ENCODE results near the gene CSNK1E. TPM values are rescaled to one million over a fixed set of nuclear protein-coding genes. Genes with fewer than 3 reads are reported as not detected.

Gene CSNK1E
- total RNA-seq, 4 donors from 2014 or later, result 112 to 246 (median 160) TPM

DNA sequence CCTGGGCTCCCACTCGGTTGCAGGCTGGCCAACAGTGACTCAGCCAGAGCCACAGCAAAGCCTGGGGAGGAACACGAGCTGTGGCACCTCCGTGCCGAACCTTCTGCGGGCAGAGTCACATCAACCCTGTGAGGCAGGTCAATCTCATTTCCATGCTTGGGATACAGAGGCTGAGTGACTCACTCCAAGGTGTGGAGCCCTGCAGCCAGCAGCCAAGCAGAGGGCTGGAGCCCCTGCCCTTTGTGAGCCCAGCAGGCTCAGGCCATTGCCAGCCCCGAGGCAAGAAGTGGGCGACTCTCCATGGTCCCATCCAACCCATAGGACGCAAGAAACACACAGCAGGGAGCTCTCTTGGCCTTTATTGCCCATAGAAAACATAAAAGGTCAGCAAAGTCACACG lies 21.4 kb downstream of the CSNK1E start:
- DNase-seq (ENCODE audit: low spot score in 2 of 2), result no peak
- Histone ChIP-seq H3K9me3 (no peaks in the 10 kb centered on the region), H3K36me3 (peaks cover 95% of the 10 kb centered on the region), H3K4me3 (no peak overlapping the region), H3K4me1 (peaks cover 26% of the 10 kb centered on the region), H3K27me3 (no peaks in the 10 kb centered on the region), H3K27ac (no peak overlapping the region)
- no peak for TF ChIP-seq EP300 (IDR thresholded peaks at IDR 0.05)
- TF ChIP-seq, protein P1, sequence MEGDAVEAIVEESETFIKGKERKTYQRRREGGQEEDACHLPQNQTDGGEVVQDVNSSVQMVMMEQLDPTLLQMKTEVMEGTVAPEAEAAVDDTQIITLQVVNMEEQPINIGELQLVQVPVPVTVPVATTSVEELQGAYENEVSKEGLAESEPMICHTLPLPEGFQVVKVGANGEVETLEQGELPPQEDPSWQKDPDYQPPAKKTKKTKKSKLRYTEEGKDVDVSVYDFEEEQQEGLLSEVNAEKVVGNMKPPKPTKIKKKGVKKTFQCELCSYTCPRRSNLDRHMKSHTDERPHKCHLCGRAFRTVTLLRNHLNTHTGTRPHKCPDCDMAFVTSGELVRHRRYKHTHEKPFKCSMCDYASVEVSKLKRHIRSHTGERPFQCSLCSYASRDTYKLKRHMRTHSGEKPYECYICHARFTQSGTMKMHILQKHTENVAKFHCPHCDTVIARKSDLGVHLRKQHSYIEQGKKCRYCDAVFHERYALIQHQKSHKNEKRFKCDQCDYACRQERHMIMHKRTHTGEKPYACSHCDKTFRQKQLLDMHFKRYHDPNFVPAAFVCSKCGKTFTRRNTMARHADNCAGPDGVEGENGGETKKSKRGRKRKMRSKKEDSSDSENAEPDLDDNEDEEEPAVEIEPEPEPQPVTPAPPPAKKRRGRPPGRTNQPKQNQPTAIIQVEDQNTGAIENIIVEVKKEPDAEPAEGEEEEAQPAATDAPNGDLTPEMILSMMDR (IDR thresholded peaks at IDR 0.05), result no peak
- TF ChIP-seq POLR2A (IDR thresholded peaks at IDR 0.05), result no peak
- TF ChIP-seq POLR2AphosphoS5 (IDR thresholded peaks at IDR 0.05), result no peak
- WGBS, result 80% methylated on average over 3 of the region's 9 CpGs

DNA sequence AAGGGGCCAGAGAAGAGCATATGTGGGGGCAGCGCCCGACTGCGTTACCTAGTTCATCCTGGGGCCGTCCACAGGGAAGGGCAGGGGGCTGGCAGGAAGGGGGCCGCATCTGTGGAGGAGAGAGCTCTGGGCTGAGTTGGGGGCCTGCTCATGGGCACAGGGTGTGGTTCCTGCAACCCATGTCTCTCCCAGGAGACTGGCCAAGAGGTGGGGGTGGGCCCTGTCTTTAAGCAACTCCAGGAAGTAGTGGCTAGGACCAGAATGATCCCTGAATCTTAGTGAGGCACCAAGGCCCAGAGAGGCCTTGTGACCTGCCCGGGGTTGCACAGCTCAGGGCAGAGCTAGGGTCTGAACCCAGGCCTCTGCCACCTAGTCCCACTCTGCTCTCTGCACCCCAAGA lies 21.9 kb downstream of the CSNK1E start:
- no peak for DNase-seq (ENCODE audit: low spot score in 2 of 2)
- H3K27me3 ChIP-seq, result no peaks in the 10 kb centered on the region
- H3K4me1 ChIP-seq, result peaks cover 20% of the 10 kb centered on the region
- no peak overlapping the region for H3K4me3 ChIP-seq
- H3K36me3 ChIP-seq, result peaks cover 92% of the 10 kb centered on the region
- TF ChIP-seq EP300 (IDR thresholded peaks at IDR 0.05), result no peak
- no peak for TF ChIP-seq POLR2AphosphoS5 (IDR thresholded peaks at IDR 0.05)
- TF ChIP-seq POLR2A (IDR thresholded peaks at IDR 0.05), result no peak
- TF ChIP-seq, protein P1 (IDR thresholded peaks at IDR 0.05), result no peak
- H3K27ac ChIP-seq, result peak overlapping the region; percentile 9
- 92% methylated on average over 4 of the region's 6 CpGs for WGBS
- H3K9me3 ChIP-seq, result no peaks in the 10 kb centered on the region

DNA sequence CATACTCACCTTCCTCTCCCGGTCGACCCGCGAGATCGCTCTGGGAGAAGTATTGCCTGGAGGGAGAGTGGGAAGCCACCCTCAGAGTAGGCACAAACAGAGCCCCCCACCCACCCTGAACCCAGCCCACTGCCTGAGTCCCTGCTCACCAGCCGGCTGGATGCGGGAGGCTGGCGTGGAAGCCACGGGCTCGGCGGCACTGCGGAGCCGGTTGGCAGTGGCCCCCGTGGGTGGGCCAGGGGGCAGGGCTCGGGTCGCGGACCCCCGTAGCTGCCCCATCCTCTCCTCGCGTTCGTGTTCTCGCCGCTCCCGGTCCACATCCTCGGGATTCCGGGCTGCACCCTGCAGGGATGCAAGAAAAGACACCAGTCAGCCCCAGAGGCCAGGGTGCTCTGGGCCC lies 23.0 kb downstream of the CSNK1E start:
- Histone ChIP-seq H3K9me3 (no peaks in the 10 kb centered on the region), H3K4me3 (no peak overlapping the region), H3K27ac (no peak overlapping the region), H3K4me1 (peaks cover 11% of the 10 kb centered on the region), H3K27me3 (no peaks in the 10 kb centered on the region), H3K36me3 (peaks cover 91% of the 10 kb centered on the region)
- WGBS, result 88% methylated on average over 5 of the region's 26 CpGs
- no peak for TF ChIP-seq POLR2AphosphoS5 (IDR thresholded peaks at IDR 0.05)
- TF ChIP-seq, protein P1 (IDR thresholded peaks at IDR 0.05), result no peak
- no peak for TF ChIP-seq POLR2A (IDR thresholded peaks at IDR 0.05)
- no peak for TF ChIP-seq EP300 (IDR thresholded peaks at IDR 0.05)
- no peak for DNase-seq (ENCODE audit: low spot score in 2 of 2)

DNA sequence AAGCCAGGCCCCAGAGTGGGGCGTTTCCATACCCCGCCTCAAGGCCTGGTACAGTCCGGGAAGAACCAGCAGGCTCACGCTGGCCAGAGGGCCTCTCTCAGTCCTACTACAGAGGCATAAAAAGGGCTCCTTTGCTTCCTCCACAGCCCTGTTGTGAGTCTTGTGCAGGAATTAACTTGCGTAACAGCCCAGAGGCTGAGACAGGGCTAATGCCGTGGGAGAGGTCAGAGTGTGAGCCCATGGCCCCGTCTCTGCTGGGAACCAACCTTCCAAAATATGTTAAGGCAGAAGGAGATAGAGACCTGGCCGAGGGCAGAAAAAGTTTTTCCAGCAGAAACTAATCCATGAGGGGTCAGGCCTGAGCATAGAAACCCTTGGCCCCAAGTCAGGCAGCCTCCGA lies 24.5 kb downstream of the CSNK1E start:
- no peaks in the 10 kb centered on the region for H3K4me1 ChIP-seq

DNA sequence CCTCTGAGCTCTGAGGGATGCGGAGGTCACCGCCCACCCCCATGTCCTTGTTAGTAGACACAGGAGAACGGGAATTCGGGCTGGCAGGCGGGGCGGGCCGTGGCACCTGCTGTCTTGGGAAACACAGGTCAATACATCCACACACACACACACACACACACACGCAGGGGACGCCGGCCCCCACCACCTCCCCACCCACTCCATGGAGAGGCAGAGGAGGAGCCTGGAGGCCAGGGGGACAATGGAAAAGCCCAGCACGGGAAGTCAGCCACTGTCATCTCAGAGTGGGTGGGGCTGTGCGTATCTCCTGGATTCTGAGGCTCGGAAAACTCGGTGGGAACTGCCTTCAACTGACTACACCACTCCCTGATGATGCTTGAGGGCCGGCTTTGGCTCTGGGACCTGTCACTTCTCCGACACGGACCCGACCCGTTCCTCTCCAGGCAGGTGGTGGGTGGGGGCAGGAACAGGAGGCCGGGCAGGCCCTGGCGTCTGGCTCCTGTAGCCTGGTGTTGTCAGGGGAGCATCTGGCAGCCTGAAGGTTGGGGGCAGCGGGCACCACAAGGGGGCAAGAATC lies 25.9 kb downstream of the CSNK1E start:
- Histone ChIP-seq H3K36me3 (peaks cover 67% of the 10 kb centered on the region), H3K4me3 (no peak overlapping the region), H3K27ac (no peak overlapping the region), H3K4me1 (peaks cover 6% of the 10 kb centered on the region), H3K27me3 (no peaks in the 10 kb centered on the region), H3K9me3 (no peaks in the 10 kb centered on the region)
- no peak for DNase-seq (ENCODE audit: low spot score in 2 of 2)
- TF ChIP-seq POLR2AphosphoS5 (IDR thresholded peaks at IDR 0.05) (no peak), EP300 (IDR thresholded peaks at IDR 0.05) (no peak), POLR2A (IDR thresholded peaks at IDR 0.05) (no peak)
- TF ChIP-seq, protein P1 (IDR thresholded peaks at IDR 0.05), result no peak
- WGBS, result 73% methylated on average over 7 of the region's 22 CpGs

More for the DNA sequence above, 24.5 kb downstream of the CSNK1E start:
- no peak for DNase-seq (ENCODE audit: low spot score in 2 of 2)
- Histone ChIP-seq H3K9me3 (no peaks in the 10 kb centered on the region), H3K36me3 (peaks cover 81% of the 10 kb centered on the region), H3K27ac (peak overlapping the region; percentile 23), H3K4me3 (no peak overlapping the region), H3K27me3 (no peaks in the 10 kb centered on the region)
- TF ChIP-seq POLR2A (IDR thresholded peaks at IDR 0.05) (no peak), POLR2AphosphoS5 (IDR thresholded peaks at IDR 0.05) (no peak), EP300 (IDR thresholded peaks at IDR 0.05) (no peak)
- TF ChIP-seq, protein P1 (IDR thresholded peaks at IDR 0.05), result no peak
- WGBS, result 86% methylated on average over 9 of the region's 9 CpGs
